SKM-1 treated with dmso at 0.1 percent for 144 hours (cell line): Measurements from ENCODE around the gene MTMR12.

Source experiments
- DNase-seq: peaks from one replicate; lab custom pipeline; 2025; ENCODE audit not compliant: unreplicated experiment; lab: John Stamatoyannopoulos, UW

MTMR12 gene, protein sequence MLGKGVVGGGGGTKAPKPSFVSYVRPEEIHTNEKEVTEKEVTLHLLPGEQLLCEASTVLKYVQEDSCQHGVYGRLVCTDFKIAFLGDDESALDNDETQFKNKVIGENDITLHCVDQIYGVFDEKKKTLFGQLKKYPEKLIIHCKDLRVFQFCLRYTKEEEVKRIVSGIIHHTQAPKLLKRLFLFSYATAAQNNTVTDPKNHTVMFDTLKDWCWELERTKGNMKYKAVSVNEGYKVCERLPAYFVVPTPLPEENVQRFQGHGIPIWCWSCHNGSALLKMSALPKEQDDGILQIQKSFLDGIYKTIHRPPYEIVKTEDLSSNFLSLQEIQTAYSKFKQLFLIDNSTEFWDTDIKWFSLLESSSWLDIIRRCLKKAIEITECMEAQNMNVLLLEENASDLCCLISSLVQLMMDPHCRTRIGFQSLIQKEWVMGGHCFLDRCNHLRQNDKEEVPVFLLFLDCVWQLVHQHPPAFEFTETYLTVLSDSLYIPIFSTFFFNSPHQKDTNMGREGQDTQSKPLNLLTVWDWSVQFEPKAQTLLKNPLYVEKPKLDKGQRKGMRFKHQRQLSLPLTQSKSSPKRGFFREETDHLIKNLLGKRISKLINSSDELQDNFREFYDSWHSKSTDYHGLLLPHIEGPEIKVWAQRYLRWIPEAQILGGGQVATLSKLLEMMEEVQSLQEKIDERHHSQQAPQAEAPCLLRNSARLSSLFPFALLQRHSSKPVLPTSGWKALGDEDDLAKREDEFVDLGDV

DNA sequence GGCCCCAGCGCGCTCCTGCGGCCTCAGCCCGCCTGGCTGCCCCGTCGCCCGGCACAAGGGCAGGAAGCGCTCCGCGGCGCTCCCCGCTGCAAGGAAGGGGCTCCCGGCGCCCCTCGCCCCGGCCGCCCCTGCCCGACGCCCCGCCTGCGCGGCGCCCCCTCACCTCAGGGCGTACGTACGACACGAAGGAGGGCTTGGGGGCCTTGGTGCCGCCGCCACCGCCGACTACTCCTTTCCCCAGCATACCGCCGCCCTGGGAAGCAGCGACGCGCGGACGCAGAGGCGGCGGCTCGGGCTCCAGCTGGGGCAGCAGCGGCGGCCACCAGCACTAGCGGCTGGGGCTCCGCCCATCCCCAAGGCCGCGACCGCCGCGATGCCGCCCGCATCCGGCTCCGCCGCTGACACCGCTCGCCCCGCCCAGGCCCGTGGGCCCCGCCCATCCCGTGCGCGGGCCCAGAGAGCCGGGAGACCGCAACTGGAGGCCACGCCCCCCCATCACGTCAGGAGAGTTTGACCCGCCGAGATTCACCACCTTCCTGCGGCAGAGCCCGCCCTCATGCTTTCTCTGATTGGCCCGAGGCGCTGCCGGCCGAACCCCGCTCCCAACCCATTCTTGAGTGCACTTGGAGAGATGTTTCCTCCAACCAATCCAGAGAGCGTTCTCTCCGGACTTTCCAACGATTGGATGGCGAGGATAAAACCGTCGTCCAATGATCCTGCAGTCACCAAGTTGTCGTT, at the start of gene MTMR12:
TSS of gene MTMR12 (minus strand) at position 345 of the 738 bp plus-strand sequence. CDS start at position 244, 101 bp downstream.
- DNase-seq = peak; percentile 99

DNA sequence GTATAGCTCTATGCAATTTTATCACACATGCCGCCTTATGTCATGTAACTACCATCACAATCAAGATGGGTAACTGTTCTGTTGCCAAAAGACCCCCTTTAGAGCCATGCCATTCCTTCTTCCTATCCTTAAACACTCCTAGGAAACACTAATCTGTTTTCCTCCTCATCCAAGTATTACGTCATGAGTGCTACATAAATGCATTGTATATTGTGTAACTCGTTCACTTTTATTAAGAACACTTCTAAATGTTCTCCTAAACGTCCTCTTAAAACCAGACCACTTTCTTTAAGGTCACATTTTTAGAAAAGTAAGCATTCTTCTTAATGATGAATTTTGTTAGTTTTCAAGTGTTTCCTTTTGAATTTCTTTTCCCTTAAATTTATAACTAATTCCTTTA, 49.8 kb upstream of the MTMR12 start:
- DNase-seq = no peak

DNA sequence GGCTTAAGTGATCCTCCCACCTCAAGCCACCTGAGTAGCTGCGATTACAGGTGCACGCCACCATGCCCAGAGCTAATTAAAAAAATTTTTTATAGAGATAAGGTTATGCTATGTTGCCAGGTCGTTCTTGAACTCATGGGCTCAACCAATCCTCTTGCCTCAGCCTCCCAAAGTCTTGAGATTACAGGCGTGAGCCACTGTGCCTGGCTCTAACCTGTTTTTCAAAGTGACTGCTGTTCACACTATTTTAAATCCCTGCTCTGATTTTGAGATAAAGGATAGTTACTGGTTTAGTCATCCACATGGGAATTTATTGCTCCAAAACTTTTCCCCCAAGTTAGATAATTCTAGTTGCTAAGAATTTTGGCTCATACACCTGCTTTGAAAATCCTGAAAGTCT, 48.2 kb upstream of the MTMR12 start:
- DNase-seq = no peak

- no peak for DNase-seq
Measured at GRCh38 chr5:32358611-32359010, 45.9 kb upstream of the MTMR12 start.

DNA sequence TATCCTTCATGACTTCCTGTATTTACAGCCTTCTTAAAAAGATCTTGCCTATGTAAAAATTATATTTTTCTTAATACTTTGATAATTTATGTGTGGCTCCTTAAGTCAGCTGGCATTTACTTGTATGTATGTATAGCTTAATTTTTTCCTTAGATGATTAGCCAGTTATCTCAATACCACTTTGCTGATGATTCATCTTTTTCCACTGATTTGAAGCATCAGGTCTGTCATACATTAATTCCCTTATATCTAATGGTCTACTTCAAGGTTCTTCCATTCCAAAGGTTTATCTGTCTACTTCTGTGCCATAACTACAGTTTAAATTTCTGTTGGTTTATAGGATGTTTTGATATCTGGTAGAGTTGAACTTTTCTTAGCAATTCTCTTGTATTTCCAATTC, 44.9 kb upstream of the MTMR12 start:
- no peak for DNase-seq

DNA sequence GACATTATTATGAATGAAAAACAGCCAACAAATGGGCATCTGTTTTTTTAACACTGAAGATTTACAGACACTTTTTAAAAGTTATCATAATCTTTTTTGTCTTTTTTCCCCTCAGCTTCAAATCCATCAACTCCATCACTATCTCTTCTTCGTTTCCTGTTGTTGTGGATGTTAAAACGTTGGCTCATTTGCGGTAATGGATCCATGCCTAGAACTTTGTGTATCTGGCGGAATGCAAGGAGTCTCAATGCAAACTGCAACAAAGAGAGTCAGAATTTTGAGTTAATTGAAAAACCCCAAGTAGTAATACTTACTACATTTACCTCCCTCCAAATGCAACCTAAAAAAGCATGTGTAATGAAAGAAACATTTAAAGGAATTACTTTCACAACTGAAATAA, 42.9 kb upstream of the MTMR12 start:
- DNase-seq = no peak

- DNase-seq = no peak
Measured at GRCh38 chr5:32353420-32353819, 40.7 kb upstream of the MTMR12 start.

- no peak for DNase-seq
Measured at GRCh38 chr5:32352685-32353084, 39.9 kb upstream of the MTMR12 start.

- DNase-seq = no peak
Measured at GRCh38 chr5:32346869-32347268, 34.1 kb upstream of the MTMR12 start.

DNA sequence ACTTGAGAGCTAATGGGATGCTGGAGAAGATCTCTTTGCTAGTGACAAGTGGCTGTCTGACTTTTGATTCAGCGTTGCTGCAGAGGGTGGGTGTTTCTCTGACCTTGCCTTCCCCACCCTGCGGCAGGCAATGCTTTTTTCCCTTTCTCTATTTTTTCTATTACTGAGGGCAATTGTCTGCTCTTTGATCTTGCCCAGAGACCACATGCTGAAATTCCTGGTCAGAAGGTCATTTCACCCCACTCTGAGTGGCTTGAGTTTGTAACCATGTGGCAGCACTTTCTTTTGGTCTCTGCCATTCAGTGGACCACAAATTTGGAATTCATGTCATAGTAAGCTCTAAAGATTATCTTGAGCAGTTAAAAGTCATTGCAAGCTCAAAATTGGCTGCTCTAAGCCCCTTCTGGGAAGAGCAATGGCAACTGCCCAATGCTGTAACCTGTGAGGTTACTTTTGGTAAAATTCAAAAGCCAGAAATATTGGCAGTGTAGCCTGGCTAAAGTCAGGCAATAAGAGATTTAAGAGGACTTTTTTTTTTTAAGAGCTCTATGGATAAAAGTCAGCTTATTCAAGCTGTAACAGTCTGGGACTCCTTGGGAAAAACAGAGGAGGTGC, 30.4 kb upstream of the MTMR12 start:
- DNase-seq = no peak

- no peak for DNase-seq
Measured at GRCh38 chr5:32342656-32343055, 29.9 kb upstream of the MTMR12 start.

DNA sequence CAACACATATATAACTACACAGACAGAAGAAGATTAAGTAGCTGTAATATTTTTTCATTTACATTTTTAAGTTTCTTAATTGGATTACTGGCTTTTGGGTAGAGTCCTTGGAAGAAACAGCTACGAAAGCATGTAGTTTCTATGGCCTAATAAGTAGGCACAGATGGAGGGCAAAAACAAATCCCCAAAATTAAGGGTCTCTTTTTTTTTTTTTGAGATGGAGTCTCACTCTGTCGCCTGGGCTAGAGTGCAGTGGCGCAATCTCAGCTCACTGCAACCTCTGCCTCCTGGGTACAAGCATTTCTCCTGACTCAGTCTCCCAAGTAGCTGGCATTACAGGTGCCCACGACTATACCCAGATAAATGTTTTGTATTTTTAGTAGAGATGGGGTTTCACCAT, 27.1 kb upstream of the MTMR12 start:
- DNase-seq = no peak

- no peak for DNase-seq
Measured at GRCh38 chr5:32339198-32339597, 26.5 kb upstream of the MTMR12 start.

DNA sequence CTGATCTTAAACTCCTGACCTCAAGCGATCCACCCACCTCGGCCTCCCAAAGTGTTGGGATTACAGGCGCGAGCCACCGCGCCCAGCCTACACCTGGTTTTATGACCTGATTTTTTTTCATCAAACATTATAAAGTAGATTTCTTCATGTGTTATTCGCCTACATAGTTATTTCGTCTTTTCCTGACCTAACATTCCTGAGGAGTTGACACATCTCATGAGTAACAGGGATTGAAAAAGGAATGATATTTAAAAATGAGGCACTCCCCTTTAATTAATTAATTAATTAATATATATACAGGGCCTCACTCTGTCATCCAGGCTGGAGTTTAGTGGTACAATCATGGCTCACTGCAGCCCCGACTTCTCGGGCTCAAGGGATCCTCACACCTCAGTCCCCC, 20.2 kb upstream of the MTMR12 start:
- no peak for DNase-seq

- DNase-seq = no peak
Measured at GRCh38 chr5:32332361-32332760, 19.6 kb upstream of the MTMR12 start.

DNA sequence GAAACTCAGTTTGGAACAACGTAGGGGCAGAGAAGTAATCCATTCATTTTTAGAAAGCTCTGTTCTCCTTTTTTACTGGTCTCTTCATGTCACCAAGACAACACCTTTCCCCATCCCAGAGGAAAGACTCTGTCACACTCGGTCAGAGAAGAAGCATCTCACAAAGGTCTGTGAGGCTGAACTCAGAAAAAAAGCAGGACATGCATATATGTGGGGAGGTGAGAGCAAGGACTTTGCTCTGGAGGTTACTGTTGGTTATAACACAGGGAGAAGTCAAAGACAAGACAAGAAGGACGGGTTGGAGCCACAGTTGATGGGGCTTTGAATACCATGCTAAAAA, 19.2 kb upstream of the MTMR12 start:
- no peak for DNase-seq

DNA sequence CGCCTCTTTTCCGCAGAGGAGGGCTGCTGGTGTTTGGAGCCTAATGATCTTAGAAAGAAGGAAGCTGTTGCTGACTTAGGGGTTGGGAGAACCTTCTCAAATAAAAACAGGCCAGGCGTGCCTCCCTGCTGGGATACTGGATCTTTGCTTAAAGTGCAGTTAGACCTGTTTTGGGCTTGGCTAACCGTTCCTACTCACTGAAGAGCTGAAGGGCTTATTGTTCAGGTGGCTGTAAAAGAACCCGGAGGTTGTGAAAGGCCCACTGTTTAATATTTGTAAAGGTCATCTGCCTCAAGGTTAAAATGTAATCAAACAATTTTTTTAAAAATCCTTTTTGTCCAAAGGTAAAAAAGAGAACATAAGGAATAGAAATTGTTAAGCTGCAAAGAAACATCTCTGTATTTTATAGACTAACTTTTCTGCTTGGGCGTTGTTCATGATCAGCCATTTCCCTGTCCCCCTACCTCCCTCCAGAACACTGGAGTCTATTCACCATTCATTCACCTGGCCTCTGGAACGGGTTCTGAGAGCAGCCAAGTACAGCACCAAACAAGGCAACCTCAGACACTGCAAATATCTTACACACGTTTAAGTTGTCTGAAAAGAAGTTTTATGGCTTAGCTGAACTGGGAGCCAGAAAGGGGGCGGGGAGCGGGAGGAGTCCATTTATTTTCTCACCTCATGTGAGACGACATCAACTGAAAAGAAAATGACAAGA, 18.6 kb upstream of the MTMR12 start:
- no peak for DNase-seq

GRCh38 chr5:32330126-32330971, 17.6 kb upstream of the MTMR12 start:
- DNase-seq = no peak

GRCh38 chr5:32329395-32329834, 16.7 kb upstream of the MTMR12 start:
- peak; percentile 55 for DNase-seq
